B cell (primary cell): Measurements from ENCODE around the gene MYMX. TPM values are rescaled to one million over a fixed set of nuclear protein-coding genes. Genes with fewer than 3 reads are reported as not detected.

Source experiments
- ATAC-seq: fragments of 200-7000 bp; cut with Tn5 transposase; one replicate; pipeline ENCODE4 v1.10.0; 2021; ENCODE audit warnings: low read depth, mild to moderate bottlenecking, moderate number of reproducible peaks, moderate library complexity
- CTCF ChIA-PET: fragments of 350-600 bp; sonication (Branson Sonifier 250); formaldehyde crosslinking; loops from one replicate; lab custom pipeline; 2021; ENCODE audit warnings: antibody characterized with exemption, inconsistent platforms; lab: Charles Lee
- POLR2A ChIA-PET: fragments of 350-600 bp; sonication (Branson Sonifier 250); formaldehyde crosslinking; loops from one replicate; lab custom pipeline; 2021; ENCODE audit warnings: antibody characterized with exemption; lab: Charles Lee
- DNase-seq: peaks from one replicate; pipeline ENCODE4 v3.0.0; 2013
- H2AFZ ChIP-seq: 2 replicates; pipeline ENCODE4 v1.6.1; 2012; ENCODE audit warnings: mild to moderate bottlenecking, low read depth, low read length; ENCODE audit not compliant: insufficient read depth, poor library complexity, severe bottlenecking
- H3K27ac ChIP-seq, 2 donors: 1 replicate in 1 of 2; 2 replicates in 1 of 2; pipeline ENCODE4 v1.5.1; 2012 to 2013; ENCODE audit warnings: low read length in 2 of 2, mild to moderate bottlenecking in 2 of 2, moderate library complexity in 1 of 2
- H3K27me3 ChIP-seq, 4 experiments: fragments of 200-600 bp in 1 of 4; sonication (generic) in 1 of 4; replicated peaks in 1 of 4; 1 replicate in 2 of 4; 2 replicates in 2 of 4; pipeline versions ENCODE4 v1.6.1 to v1.7.0; 2013 to 2016; ENCODE audit warnings: low read length in 3 of 4, mild to moderate bottlenecking in 2 of 4, mixed read lengths in 1 of 4, moderate library complexity in 1 of 4; ENCODE audit not compliant: insufficient read depth in 4 of 4, control insufficient read depth in 3 of 4; ENCODE audit errors: control extremely low read depth in 1 of 4
- H3K36me3 ChIP-seq, 2 experiments: replicated peaks in 1 of 2; 1 replicate in 1 of 2; 2 replicates in 1 of 2; pipeline versions ENCODE4 v1.6.1 to v1.7.1; 2013; ENCODE audit warnings: low read length in 1 of 2; ENCODE audit not compliant: insufficient read depth in 2 of 2, control insufficient read depth in 1 of 2; ENCODE audit errors: control extremely low read depth in 1 of 2, extremely low read depth in 1 of 2
- H3K4me1 ChIP-seq, 2 donors: fragments of 200-600 bp in 1 of 2; sonication (generic) in 1 of 2; 1 replicate in 1 of 2; 2 replicates in 1 of 2; pipeline versions ENCODE4 v1.5.1 to v1.6.1; 2013 to 2017; ENCODE audit warnings: low read length in 2 of 2; ENCODE audit not compliant: control insufficient read depth in 2 of 2, insufficient read depth in 2 of 2
- H3K4me2 ChIP-seq: replicated peaks from 2 replicates; pipeline ENCODE3; 2012; ENCODE audit warnings: mild to moderate bottlenecking, low read depth, low read length; ENCODE audit not compliant: poor library complexity, severe bottlenecking
- H3K4me3 ChIP-seq, 5 experiments: fragments of 200-600 bp in 1 of 5; sonication (generic) in 1 of 5; 1 replicate in 3 of 5; 2 replicates in 2 of 5; pipeline versions ENCODE4 v1.5.1 to v1.7.0; 2011 to 2016; ENCODE audit warnings: low read length in 4 of 5, mild to moderate bottlenecking in 4 of 5, low read depth in 2 of 5, control low read depth in 1 of 5, moderate library complexity in 1 of 5; ENCODE audit not compliant: insufficient read depth in 1 of 5; ENCODE audit errors: control extremely low read depth in 1 of 5, extremely low read depth in 1 of 5
- H3K79me2 ChIP-seq: fragments of 200-600 bp; sonication (generic); one replicate; pipeline ENCODE4 v1.6.0; 2016; ENCODE audit warnings: low read length; ENCODE audit not compliant: control insufficient read depth, insufficient read depth
- H3K9ac ChIP-seq: fragments of 200-600 bp; sonication (generic); 2 replicates; pipeline ENCODE4 v1.6.1; 2017; ENCODE audit warnings: mild to moderate bottlenecking, low read length, moderate library complexity
- H3K9me3 ChIP-seq, 3 donors: one replicate each; pipeline versions ENCODE4 v1.6.1 to v1.7.1; 2013; ENCODE audit warnings: low read length in 2 of 3; ENCODE audit not compliant: control insufficient read depth in 2 of 3, insufficient read depth in 1 of 3; ENCODE audit errors: control extremely low read depth in 1 of 3
- H4K20me1 ChIP-seq: 2 replicates; pipeline ENCODE4 v1.6.0; 2012; ENCODE audit warnings: mild to moderate bottlenecking, low read length; ENCODE audit not compliant: insufficient read depth, control insufficient read depth, poor library complexity, severe bottlenecking
- H3K27ac Mint-ChIP-seq: one replicate; pipeline ENCODE4 v1.8.0; 2021; ENCODE audit warnings: mixed read lengths
- H3K27me3 Mint-ChIP-seq: one replicate; pipeline ENCODE4 v1.8.0; 2021; ENCODE audit warnings: mixed read lengths
- H3K4me1 Mint-ChIP-seq: one replicate; pipeline ENCODE4 v1.8.0; 2021; ENCODE audit warnings: mixed read lengths
- H3K4me3 Mint-ChIP-seq: one replicate; pipeline ENCODE4 v1.8.0; 2021; ENCODE audit warnings: mixed read lengths
- H3K9me3 Mint-ChIP-seq: one replicate; pipeline ENCODE4 v1.8.0; 2022; ENCODE audit warnings: mixed read lengths; ENCODE audit not compliant: insufficient read depth
- CTCF ChIP-seq: fragments of 200-600 bp; IDR thresholded peaks from one replicate; pipeline ENCODE4 v1.8.0; 2022; ENCODE audit warnings: antibody characterized with exemption, mild to moderate bottlenecking
- EZH2 ChIP-seq: IDR thresholded peaks from 2 replicates; pipeline ENCODE4 v1.6.1; 2012; ENCODE audit warnings: borderline replicate concordance, low read depth, mild to moderate bottlenecking, moderate library complexity, low read length; ENCODE audit not compliant: insufficient read depth, poor library complexity, severe bottlenecking
- WGBS: methylation state at CpG from one replicate; pipeline ENCODE4 v1.1.5; 2013; ENCODE audit warnings: missing lambda C conversion rate; ENCODE audit not compliant: insufficient coverage; 5-methylcytosine and 5-hydroxymethylcytosine counted together
- intact Hi-C: fragments of 100-400 bp; cut with micrococcal nuclease; formaldehyde crosslinking; loops from one replicate; pipeline ENCODE4 v1.10.0; 2022
- polyA plus RNA-seq: library from polyadenylated mRNA; depleted of rRNA; stranded (reverse); fragments of >200 nt; gene quantifications from 2 replicates; pipeline ENCODE4 v1.2.3, GENCODE V29; 2012
- total RNA-seq, 2 donors: library from RNA; stranded (reverse); fragments of 120-200 nt in 1 of 2; gene quantifications; 1 replicate in 1 of 2; 2 replicates in 1 of 2; pipeline versions ENCODE4 v1.2.3 to v1.2.4, GENCODE V29; 2013 to 2022

The MYMX gene
- total and polyA plus RNA-seq, 2 donors (not counting 1 experiment from before 2014, with no cell fraction given): not detected

DNA sequence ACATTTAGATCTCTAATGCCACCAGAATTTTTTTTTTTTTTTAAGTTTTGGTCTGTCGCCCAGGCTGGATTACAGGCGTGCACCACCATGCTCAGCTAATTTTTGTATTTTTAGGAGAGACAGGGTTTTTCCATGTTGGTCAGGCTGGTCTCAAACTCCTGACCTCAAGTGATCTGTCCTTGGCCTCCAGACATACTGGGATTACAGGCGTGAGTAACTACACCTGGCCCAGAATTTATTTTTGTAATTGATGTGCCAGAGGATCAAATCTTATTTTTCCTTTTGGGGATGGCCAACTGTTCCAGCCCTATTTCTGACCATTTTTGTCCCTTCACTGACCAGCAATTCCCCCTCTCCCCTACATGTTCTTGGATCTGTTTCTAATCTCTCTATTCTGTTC, 18.0 kb upstream of the MYMX start:
- DNase-seq (no peak), ATAC-seq (no peak)
- peaks cover 4% of the 10 kb centered on the region for H3K27me3 Mint-ChIP-seq
- no peak overlapping the region for H3K4me3 Mint-ChIP-seq
- intact Hi-C loops: no loop called here
- H3K27ac Mint-ChIP-seq: no peak overlapping the region
- Histone ChIP-seq H4K20me1 (no peaks in the 10 kb centered on the region), H3K9ac (no peak overlapping the region), H3K4me3 (no peak overlapping the region), H3K79me2 (no peaks in the 10 kb centered on the region), H3K27ac (no peak overlapping the region), H3K9me3 (no peaks in the 10 kb centered on the region), H3K36me3 (no peaks in the 10 kb centered on the region), H3K4me2 (no peak overlapping the region), H3K4me1 (no peaks in the 10 kb centered on the region), H2AFZ (no peak overlapping the region), H3K27me3 (no peaks in the 10 kb centered on the region)
- 80% methylated on average over 1 of the region's 3 CpGs for WGBS
- H3K9me3 Mint-ChIP-seq: no peaks in the 10 kb centered on the region
- ChIA-PET POLR2A (no interaction called here), CTCF (no interaction called here)
- H3K4me1 Mint-ChIP-seq: no peaks in the 10 kb centered on the region
- TF ChIP-seq EZH2: no peak
- no peak for TF ChIP-seq CTCF

DNA sequence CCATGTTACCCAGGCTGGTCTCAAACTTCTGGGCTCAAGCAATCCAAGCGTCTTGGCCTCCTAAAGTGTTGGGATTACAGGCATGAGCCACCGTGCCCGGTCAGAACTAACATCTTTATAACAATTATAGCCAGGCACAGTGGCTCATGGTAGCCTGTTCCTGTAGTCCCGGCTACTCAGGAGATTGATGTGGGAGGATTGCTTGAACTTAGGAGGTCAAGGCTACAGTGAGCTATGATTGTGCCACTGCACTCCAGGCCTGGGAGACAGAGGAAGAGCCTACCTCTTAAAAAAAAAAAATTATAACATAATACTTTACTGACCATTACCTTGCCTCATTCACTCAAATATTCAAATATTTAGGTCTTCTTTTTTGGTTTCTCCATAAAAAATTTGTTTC, 16.8 kb upstream of the MYMX start:
- H3K4me3 Mint-ChIP-seq: no peak overlapping the region
- no peak overlapping the region for H3K27ac Mint-ChIP-seq
- H3K27me3 ChIP-seq: no peaks in the 10 kb centered on the region
- H3K79me2 ChIP-seq: no peaks in the 10 kb centered on the region
- peaks cover 2% of the 10 kb centered on the region for H3K27me3 Mint-ChIP-seq
- H2AFZ ChIP-seq: no peak overlapping the region
- DNase-seq: no peak
- ChIA-PET CTCF (interaction anchor here (1.1 kb wide), 1 partner anchor 21 kb away, joined by 3 read pairs; no protein-coding TSS in a partner anchor), POLR2A (no interaction called here)
- ATAC-seq: no peak
- H3K36me3 ChIP-seq: no peaks in the 10 kb centered on the region
- no peaks in the 10 kb centered on the region for H4K20me1 ChIP-seq
- no peak overlapping the region for H3K4me3 ChIP-seq
- H3K4me1 Mint-ChIP-seq: no peaks in the 10 kb centered on the region
- H3K9me3 Mint-ChIP-seq: no peaks in the 10 kb centered on the region
- no peak overlapping the region for H3K9ac ChIP-seq
- no peaks in the 10 kb centered on the region for H3K9me3 ChIP-seq
- TF ChIP-seq EZH2 (no peak), CTCF (no peak)
- no peak overlapping the region for H3K4me2 ChIP-seq
- intact Hi-C loops: no loop called here
- H3K27ac ChIP-seq: no peak overlapping the region
- 100% methylated on average over 1 of the region's 4 CpGs for WGBS
- no peaks in the 10 kb centered on the region for H3K4me1 ChIP-seq
